ENCODE data around the gene ARMH3.

ARMH3 gene

DNA sequence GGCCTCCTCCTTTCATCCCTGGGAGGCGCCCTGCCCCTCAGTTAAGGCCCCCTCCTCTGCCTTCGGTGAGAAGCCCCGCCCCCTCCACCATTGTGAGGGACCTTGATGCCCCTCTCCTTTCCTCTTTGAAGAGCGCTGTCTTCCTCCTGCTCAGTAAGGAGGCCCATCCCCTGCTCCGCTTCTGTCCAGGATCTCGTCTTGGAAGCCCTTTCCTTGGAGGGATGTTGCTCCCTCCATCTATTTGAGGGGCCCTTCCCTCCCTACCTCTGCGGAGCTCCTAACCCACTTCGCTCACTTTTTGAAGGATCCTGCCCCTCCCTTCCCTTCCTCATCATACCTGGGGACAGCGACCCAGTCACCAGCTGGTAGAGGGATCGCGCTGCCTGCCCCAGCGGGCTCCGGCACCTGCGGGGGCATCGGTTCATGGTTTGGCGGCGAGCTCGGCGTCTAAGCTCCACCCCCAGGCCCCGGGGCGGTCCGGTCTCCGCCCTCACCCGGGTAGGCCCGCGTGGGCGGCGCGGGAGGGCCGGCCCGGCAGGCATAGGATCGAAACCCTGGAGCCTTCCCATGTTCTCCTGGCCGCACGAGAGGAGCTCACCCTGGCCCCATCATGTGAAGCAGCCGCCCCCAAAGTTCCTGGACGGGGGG lies 216.4 kb downstream of the ARMH3 start:
- H3K4me3 ChIP-seq (ENCODE audit: low read length) = peak overlapping the region; percentile 56
- H3K4me1 ChIP-seq (ENCODE audit: low read length) = no peaks in the 10 kb centered on the region
- no peaks in the 10 kb centered on the region for H3K79me2 ChIP-seq (ENCODE audit: low read length)
- DNase-seq = no peak
- peak overlapping the region; percentile 94 for H3K4me2 ChIP-seq (ENCODE audit: low read depth, low read length)
- no peaks in the 10 kb centered on the region for H3K9me2 ChIP-seq (replicated peaks; ENCODE audit: insufficient read depth, low read length)
- H3K9ac ChIP-seq (ENCODE audit: low read length) = peak overlapping the region; percentile 36; the same call in 1 of the 2 replicates
- H3K9me3 ChIP-seq (replicated peaks; ENCODE audit: insufficient read depth, low read length) = no peaks in the 10 kb centered on the region
- peak overlapping the region; percentile 45 for H2AFZ ChIP-seq (ENCODE audit: low read length)
- H4K20me1 ChIP-seq (ENCODE audit: insufficient read depth, low read length) = no peaks in the 10 kb centered on the region
- H3K27me3 ChIP-seq (replicated peaks; ENCODE audit: insufficient read depth, low read length) = no peaks in the 10 kb centered on the region
- TF ChIP-seq, protein P1, sequence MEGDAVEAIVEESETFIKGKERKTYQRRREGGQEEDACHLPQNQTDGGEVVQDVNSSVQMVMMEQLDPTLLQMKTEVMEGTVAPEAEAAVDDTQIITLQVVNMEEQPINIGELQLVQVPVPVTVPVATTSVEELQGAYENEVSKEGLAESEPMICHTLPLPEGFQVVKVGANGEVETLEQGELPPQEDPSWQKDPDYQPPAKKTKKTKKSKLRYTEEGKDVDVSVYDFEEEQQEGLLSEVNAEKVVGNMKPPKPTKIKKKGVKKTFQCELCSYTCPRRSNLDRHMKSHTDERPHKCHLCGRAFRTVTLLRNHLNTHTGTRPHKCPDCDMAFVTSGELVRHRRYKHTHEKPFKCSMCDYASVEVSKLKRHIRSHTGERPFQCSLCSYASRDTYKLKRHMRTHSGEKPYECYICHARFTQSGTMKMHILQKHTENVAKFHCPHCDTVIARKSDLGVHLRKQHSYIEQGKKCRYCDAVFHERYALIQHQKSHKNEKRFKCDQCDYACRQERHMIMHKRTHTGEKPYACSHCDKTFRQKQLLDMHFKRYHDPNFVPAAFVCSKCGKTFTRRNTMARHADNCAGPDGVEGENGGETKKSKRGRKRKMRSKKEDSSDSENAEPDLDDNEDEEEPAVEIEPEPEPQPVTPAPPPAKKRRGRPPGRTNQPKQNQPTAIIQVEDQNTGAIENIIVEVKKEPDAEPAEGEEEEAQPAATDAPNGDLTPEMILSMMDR (IDR thresholded peaks at IDR 0.05; ENCODE audit: low read length) = no peak
- TF ChIP-seq EZH2phosphoT487 (IDR thresholded peaks at IDR 0.05; ENCODE audit: low read length) = no peak
- TF ChIP-seq EZH2 (optimal IDR thresholded peaks at IDR 0.05; ENCODE audit: low read depth, low read length) = no peak
- H3F3A ChIP-seq (ENCODE audit: insufficient read depth, low read length) = no peaks in the 10 kb centered on the region
- no peaks in the 10 kb centered on the region for H3K36me3 ChIP-seq (replicated peaks; ENCODE audit: insufficient read depth, low read length)
- H3K27ac ChIP-seq (ENCODE audit: low read length) = no peak overlapping the region

DNA sequence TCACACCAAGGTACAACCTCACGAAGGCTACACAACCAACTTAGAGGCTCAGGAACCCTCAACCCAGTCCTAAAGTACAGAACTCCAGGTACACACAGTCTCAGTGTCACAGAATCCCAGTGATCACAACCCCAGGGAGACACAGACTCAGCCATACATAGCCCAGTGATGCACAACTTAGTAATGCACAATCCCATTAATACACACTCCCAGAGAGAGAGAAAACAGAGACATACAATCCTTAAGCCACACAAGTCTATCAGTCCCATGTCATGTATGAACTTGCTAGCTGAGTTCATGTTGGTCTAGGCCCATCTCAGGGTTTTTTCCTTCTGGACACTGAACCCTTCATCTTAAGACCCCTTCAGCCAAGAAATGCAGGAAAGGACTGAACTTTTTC lies 217.0 kb downstream of the ARMH3 start:
- Histone ChIP-seq H3K4me1 (ENCODE audit: low read length) (no peaks in the 10 kb centered on the region), H3F3A (ENCODE audit: insufficient read depth, low read length) (no peaks in the 10 kb centered on the region), H3K9me2 (replicated peaks; ENCODE audit: insufficient read depth, low read length) (no peaks in the 10 kb centered on the region), H3K27me3 (replicated peaks; ENCODE audit: insufficient read depth, low read length) (no peaks in the 10 kb centered on the region), H2AFZ (ENCODE audit: low read length) (no peak overlapping the region), H3K9me3 (replicated peaks; ENCODE audit: insufficient read depth, low read length) (no peaks in the 10 kb centered on the region), H3K4me2 (ENCODE audit: low read depth, low read length) (no peak overlapping the region), H3K36me3 (replicated peaks; ENCODE audit: insufficient read depth, low read length) (no peaks in the 10 kb centered on the region), H3K27ac (ENCODE audit: low read length) (no peak overlapping the region), H3K9ac (ENCODE audit: low read length) (no peak overlapping the region), H3K79me2 (ENCODE audit: low read length) (no peaks in the 10 kb centered on the region), H3K4me3 (ENCODE audit: low read length) (no peak overlapping the region), H4K20me1 (ENCODE audit: insufficient read depth, low read length) (no peaks in the 10 kb centered on the region)
- TF ChIP-seq, protein P1 (IDR thresholded peaks at IDR 0.05; ENCODE audit: low read length) = no peak
- TF ChIP-seq EZH2phosphoT487 (IDR thresholded peaks at IDR 0.05; ENCODE audit: low read length) (no peak), EZH2 (optimal IDR thresholded peaks at IDR 0.05; ENCODE audit: low read depth, low read length) (no peak)
- DNase-seq = no peak

DNA sequence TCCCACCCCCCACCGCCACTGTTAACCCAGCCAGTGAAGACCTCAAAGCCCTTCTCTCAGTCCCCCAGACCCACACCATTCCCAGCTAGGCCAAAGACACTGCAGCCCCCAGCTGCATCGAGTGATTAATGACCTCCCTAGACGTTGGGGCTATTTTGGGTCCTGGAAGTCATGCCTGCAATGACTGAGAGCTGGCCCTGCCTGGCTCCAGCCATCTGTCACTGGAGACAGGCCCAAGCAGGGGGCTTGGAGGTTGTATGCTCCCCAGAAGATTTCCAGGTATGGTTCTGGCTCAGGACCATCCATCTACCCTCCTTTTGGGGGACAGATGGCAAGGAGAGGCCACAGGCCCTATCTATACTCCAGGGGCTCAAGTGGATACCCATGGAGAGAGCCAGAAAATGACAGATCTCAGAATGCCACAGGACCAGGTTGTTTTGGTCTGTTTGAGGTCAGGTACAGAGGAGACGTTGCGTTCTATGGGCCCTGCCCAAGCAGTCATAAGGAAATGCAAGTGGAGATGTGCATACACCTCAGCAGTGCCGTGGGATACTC lies 217.5 kb downstream of the ARMH3 start:
- no peaks in the 10 kb centered on the region for H3K79me2 ChIP-seq (ENCODE audit: low read length)
- H3K27me3 ChIP-seq (replicated peaks; ENCODE audit: insufficient read depth, low read length) = no peaks in the 10 kb centered on the region
- no peaks in the 10 kb centered on the region for H3K9me2 ChIP-seq (replicated peaks; ENCODE audit: insufficient read depth, low read length)
- no peaks in the 10 kb centered on the region for H4K20me1 ChIP-seq (ENCODE audit: insufficient read depth, low read length)
- H3K4me2 ChIP-seq (ENCODE audit: low read depth, low read length) = no peak overlapping the region
- TF ChIP-seq, protein P1 (IDR thresholded peaks at IDR 0.05; ENCODE audit: low read length) = no peak
- TF ChIP-seq EZH2 (optimal IDR thresholded peaks at IDR 0.05; ENCODE audit: low read depth, low read length) = no peak
- no peak for TF ChIP-seq EZH2phosphoT487 (IDR thresholded peaks at IDR 0.05; ENCODE audit: low read length)
- no peaks in the 10 kb centered on the region for H3F3A ChIP-seq (ENCODE audit: insufficient read depth, low read length)
- H3K4me3 ChIP-seq (ENCODE audit: low read length) = no peak overlapping the region
- H3K27ac ChIP-seq (ENCODE audit: low read length) = no peak overlapping the region
- no peak overlapping the region for H2AFZ ChIP-seq (ENCODE audit: low read length)
- no peaks in the 10 kb centered on the region for H3K36me3 ChIP-seq (replicated peaks; ENCODE audit: insufficient read depth, low read length)
- H3K9ac ChIP-seq (ENCODE audit: low read length) = no peak overlapping the region
- DNase-seq = no peak
- H3K4me1 ChIP-seq (ENCODE audit: low read length) = no peaks in the 10 kb centered on the region
- H3K9me3 ChIP-seq (replicated peaks; ENCODE audit: insufficient read depth, low read length) = no peaks in the 10 kb centered on the region
